ENCODE measurements around the gene DPEP1. TPM values are rescaled to one million over a fixed set of nuclear protein-coding genes. Genes with fewer than 3 reads are reported as not detected.

Gene DPEP1
- total RNA-seq, 1 donor from 2014 or later, result not detected

DNA sequence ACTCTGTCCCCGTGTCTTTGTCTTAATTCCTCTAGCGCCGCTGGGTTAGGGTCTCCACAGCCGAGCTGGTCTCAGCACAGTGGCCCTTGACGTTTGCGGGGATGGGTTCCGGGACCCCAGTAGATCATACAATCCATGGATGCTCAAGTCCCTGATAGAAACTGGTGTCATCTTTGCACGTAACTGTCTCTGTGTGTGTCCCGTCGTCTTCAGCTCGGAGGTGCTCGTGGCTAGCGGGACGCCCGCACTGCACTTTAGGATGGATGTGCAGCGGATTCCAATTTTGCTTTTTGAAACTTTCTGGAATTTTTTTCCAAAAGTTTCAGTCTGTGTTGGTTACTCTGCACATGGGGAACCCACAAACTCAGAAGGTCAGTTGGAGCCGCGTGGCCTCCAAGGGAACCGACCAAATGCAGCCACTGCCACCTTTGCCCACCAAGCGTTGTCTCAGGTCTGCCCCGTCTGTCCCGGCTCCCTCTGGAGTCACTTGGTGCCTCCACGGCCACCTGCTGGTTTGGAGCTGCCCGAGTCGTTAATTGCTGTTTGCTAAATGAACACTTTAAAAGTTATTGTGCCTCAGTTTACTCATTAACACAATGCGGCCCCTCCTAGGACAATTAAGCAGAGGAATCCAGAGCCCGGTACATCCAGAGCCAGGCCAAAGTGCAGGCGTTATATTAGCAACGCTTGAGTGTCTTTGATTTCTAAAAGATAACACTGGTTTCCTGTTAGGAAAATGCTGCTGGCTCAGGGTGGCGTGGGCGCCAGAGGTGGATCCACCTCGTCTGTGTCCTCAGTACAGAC, 5.3 kb upstream of the DPEP1 start:
- H3K4me3 Mint-ChIP-seq (ENCODE audit: unreplicated experiment), result no peak overlapping the region
- H3K27me3 Mint-ChIP-seq (ENCODE audit: unreplicated experiment), result no peaks in the 10 kb centered on the region
- no peaks in the 10 kb centered on the region for H3K9me3 Mint-ChIP-seq (ENCODE audit: unreplicated experiment)
- H3K4me1 Mint-ChIP-seq (ENCODE audit: unreplicated experiment), result peaks cover 4% of the 10 kb centered on the region
- TF ChIP-seq, protein P1, sequence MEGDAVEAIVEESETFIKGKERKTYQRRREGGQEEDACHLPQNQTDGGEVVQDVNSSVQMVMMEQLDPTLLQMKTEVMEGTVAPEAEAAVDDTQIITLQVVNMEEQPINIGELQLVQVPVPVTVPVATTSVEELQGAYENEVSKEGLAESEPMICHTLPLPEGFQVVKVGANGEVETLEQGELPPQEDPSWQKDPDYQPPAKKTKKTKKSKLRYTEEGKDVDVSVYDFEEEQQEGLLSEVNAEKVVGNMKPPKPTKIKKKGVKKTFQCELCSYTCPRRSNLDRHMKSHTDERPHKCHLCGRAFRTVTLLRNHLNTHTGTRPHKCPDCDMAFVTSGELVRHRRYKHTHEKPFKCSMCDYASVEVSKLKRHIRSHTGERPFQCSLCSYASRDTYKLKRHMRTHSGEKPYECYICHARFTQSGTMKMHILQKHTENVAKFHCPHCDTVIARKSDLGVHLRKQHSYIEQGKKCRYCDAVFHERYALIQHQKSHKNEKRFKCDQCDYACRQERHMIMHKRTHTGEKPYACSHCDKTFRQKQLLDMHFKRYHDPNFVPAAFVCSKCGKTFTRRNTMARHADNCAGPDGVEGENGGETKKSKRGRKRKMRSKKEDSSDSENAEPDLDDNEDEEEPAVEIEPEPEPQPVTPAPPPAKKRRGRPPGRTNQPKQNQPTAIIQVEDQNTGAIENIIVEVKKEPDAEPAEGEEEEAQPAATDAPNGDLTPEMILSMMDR (IDR thresholded peaks at IDR 0.05), result no peak
- DNase-seq (ENCODE audit: extremely low spot score, unreplicated experiment), result no peak
- H3K27ac Mint-ChIP-seq (ENCODE audit: unreplicated experiment), result no peak overlapping the region
- H3K36me3 Mint-ChIP-seq (ENCODE audit: unreplicated experiment), result no peaks in the 10 kb centered on the region

DNA sequence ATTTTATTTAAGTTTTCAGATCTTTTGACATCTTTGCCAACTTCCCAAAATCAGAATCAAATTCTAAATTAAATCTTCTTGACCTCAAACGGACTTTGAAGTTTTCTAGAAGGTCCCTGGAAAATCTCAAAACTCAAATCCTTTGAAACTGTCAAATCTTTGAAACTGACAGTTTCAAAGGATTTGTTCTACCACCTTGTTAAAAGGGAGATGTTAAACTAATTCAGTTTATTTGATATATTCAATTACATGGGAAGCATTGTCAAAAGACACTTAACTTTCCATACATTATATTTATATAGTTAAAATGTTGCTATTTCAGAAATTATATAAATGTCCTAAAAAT, 3.4 kb upstream of the DPEP1 start:
- TF ChIP-seq, protein P1 (IDR thresholded peaks at IDR 0.05), result no peak
- no peak overlapping the region for H3K27ac Mint-ChIP-seq (ENCODE audit: unreplicated experiment)
- H3K4me1 Mint-ChIP-seq (ENCODE audit: unreplicated experiment), result peaks cover 6% of the 10 kb centered on the region
- H3K36me3 Mint-ChIP-seq (ENCODE audit: unreplicated experiment), result no peaks in the 10 kb centered on the region
- H3K9me3 Mint-ChIP-seq (ENCODE audit: unreplicated experiment), result no peaks in the 10 kb centered on the region
- H3K4me3 Mint-ChIP-seq (ENCODE audit: unreplicated experiment), result no peak overlapping the region
- DNase-seq (ENCODE audit: extremely low spot score, unreplicated experiment), result no peak
- H3K27me3 Mint-ChIP-seq (ENCODE audit: unreplicated experiment), result no peaks in the 10 kb centered on the region

- Mint-ChIP-seq H3K9me3 (ENCODE audit: unreplicated experiment) (no peaks in the 10 kb centered on the region), H3K27ac (ENCODE audit: unreplicated experiment) (no peak overlapping the region), H3K36me3 (ENCODE audit: unreplicated experiment) (no peaks in the 10 kb centered on the region), H3K4me3 (ENCODE audit: unreplicated experiment) (no peak overlapping the region), H3K4me1 (ENCODE audit: unreplicated experiment) (peaks cover 6% of the 10 kb centered on the region), H3K27me3 (ENCODE audit: unreplicated experiment) (no peaks in the 10 kb centered on the region)
- DNase-seq (ENCODE audit: extremely low spot score, unreplicated experiment), result no peak
- TF ChIP-seq, protein P1 (IDR thresholded peaks at IDR 0.05), result no peak
Measured at GRCh38 chr16:89612415-89613166, 851 bp upstream of the DPEP1 start.

- Mint-ChIP-seq H3K36me3 (ENCODE audit: unreplicated experiment) (no peaks in the 10 kb centered on the region), H3K9me3 (ENCODE audit: unreplicated experiment) (no peaks in the 10 kb centered on the region), H3K27ac (ENCODE audit: unreplicated experiment) (no peak overlapping the region), H3K4me3 (ENCODE audit: unreplicated experiment) (no peak overlapping the region), H3K27me3 (ENCODE audit: unreplicated experiment) (no peaks in the 10 kb centered on the region), H3K4me1 (ENCODE audit: unreplicated experiment) (peaks cover 6% of the 10 kb centered on the region)
- TF ChIP-seq, protein P1 (IDR thresholded peaks at IDR 0.05), result no peak
- no peak for DNase-seq (ENCODE audit: extremely low spot score, unreplicated experiment)
Measured at GRCh38 chr16:89613954-89614459, 565 bp downstream of the DPEP1 start.

GRCh38 chr16:89615176-89615575, 1.7 kb downstream of the DPEP1 start:
- H3K4me1 Mint-ChIP-seq (ENCODE audit: unreplicated experiment), result peaks cover 6% of the 10 kb centered on the region

More at GRCh38 chr16:89615176-89615575, 1.7 kb downstream of the DPEP1 start:
- H3K36me3 Mint-ChIP-seq (ENCODE audit: unreplicated experiment), result no peaks in the 10 kb centered on the region
- H3K27me3 Mint-ChIP-seq (ENCODE audit: unreplicated experiment), result no peaks in the 10 kb centered on the region
- DNase-seq (ENCODE audit: extremely low spot score, unreplicated experiment), result no peak
- H3K27ac Mint-ChIP-seq (ENCODE audit: unreplicated experiment), result no peak overlapping the region
- H3K9me3 Mint-ChIP-seq (ENCODE audit: unreplicated experiment), result no peaks in the 10 kb centered on the region
- TF ChIP-seq, protein P1 (IDR thresholded peaks at IDR 0.05), result no peak
- H3K4me3 Mint-ChIP-seq (ENCODE audit: unreplicated experiment), result no peak overlapping the region
